Measurements from ENCODE around the gene SPINK7.
"Not testable (repeated sequence)": the region's sequence is repeated elsewhere in the genome, so short reads cannot be mapped to it uniquely, and the experiment has no call there.

Gene SPINK7

GRCh38 chr5:148312153-148312552 lies at the start of gene SPINK7:
Gene SPINK7, plus strand, starts transcription at chr5:148312423. Its CDS starts 61 bp downstream, at chr5:148312484.
- no peak for TF ChIP-seq CTCF (IDR thresholded peaks at IDR 0.05; ENCODE audit: extremely low read depth, missing control alignments)
- no peak for DNase-seq (ENCODE audit: low spot score)

GRCh38 chr5:148267962-148268361 lies 44.3 kb upstream of the SPINK7 start:
- TF ChIP-seq CTCF (IDR thresholded peaks at IDR 0.05; ENCODE audit: extremely low read depth, missing control alignments) = no peak

GRCh38 chr5:148268566-148268965 lies 43.7 kb upstream of the SPINK7 start, which contains the start of gene SPINK13:
Gene SPINK13, plus strand, starts transcription at chr5:148268794. Its CDS starts 1,279 bp downstream, at chr5:148270073.
- DNase-seq (ENCODE audit: low spot score) = no peak
- TF ChIP-seq CTCF (IDR thresholded peaks at IDR 0.05; ENCODE audit: extremely low read depth, missing control alignments) = no peak

More at GRCh38 chr5:148267962-148268361, 44.3 kb upstream of the SPINK7 start:
- no peak for DNase-seq (ENCODE audit: low spot score)

GRCh38 chr5:148275129-148275528 lies 37.1 kb upstream of the SPINK7 start:
- DNase-seq (ENCODE audit: low spot score) = not testable (repeated sequence)

GRCh38 chr5:148280893-148281292 lies 31.3 kb upstream of the SPINK7 start:
- DNase-seq (ENCODE audit: low spot score) = not testable (repeated sequence)

GRCh38 chr5:148281336-148281735 lies 30.9 kb upstream of the SPINK7 start:
- DNase-seq (ENCODE audit: low spot score) = not testable (repeated sequence)

- no peak for TF ChIP-seq CTCF (IDR thresholded peaks at IDR 0.05; ENCODE audit: extremely low read depth, missing control alignments)
- DNase-seq (ENCODE audit: low spot score) = no peak
Observed at GRCh38 chr5:148290271-148291195, 21.7 kb upstream of the SPINK7 start.

GRCh38 chr5:148297731-148298130 lies 14.5 kb upstream of the SPINK7 start:
- no peak for DNase-seq (ENCODE audit: low spot score)
- TF ChIP-seq CTCF (IDR thresholded peaks at IDR 0.05; ENCODE audit: extremely low read depth, missing control alignments) = no peak

GRCh38 chr5:148306446-148306845 lies 5.8 kb upstream of the SPINK7 start:
- TF ChIP-seq CTCF (IDR thresholded peaks at IDR 0.05; ENCODE audit: extremely low read depth, missing control alignments) = no peak
- DNase-seq (ENCODE audit: low spot score) = no peak
